Measurements from ENCODE around the gene ZNF71. TPM values are rescaled to one million over a fixed set of nuclear protein-coding genes. Genes with fewer than 3 reads are reported as not detected.
A peak's percentile ranks its signal among the peaks of the same experiment; 100 is the strongest.
"Not testable (repeated sequence)": the region's sequence is repeated elsewhere in the genome, so short reads cannot be mapped to it uniquely, and the experiment has no call there.

Gene ZNF71
- total and polyA plus RNA-seq, 2 donors: 8.2 to 9.1 TPM

DNA sequence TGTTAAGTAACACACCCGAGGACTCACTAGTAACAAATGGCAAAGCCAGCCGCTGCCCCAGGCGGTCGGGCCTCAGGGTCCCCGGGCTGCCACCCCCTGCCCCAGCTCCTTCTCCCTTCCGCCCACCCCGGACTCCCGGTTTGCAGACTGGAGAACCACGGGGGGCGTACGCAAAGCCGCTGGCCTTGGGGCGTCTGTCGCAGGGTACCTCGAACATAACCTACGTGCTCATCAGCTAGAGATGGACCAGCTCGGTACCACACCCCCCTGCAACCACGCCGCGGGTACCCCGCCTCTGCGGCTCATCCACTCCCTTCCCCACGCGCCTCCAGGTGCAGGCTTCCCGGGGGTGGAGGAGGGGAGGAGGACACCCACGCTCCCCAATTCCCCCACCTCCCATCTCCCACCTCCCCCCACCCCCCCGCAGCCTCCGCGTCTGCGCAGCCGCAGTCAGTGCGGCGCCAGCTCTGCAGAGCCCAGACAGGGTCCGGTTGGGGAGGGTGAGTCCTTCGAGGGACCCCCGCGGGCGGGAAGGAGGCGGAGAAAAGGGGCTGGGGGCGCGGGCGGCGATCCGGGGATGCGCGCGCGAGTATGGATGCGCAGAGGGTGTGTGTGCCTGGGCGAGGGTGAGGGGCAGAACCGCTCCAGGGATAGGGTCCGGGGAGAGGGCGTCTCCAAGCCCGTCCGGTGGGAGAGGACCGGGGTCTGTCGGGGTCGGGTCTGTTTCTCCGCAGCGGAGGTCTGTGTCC lies 47.8 kb downstream of the ZNF71 start, which contains the start of gene SMIM17:
Gene SMIM17, plus strand, starts transcription at position 449 of the 749 bp plus-strand sequence. CDS start 2,509 bp downstream, outside the sequence.
- H3K27ac ChIP-seq (ENCODE audit: low read depth): no peak within 1 kb of the TSS
- H3K4me3 ChIP-seq (ENCODE audit: low read depth, low read length): no peak within 1 kb of the TSS
- no peaks in the 10 kb centered on the region for H3K4me1 ChIP-seq (ENCODE audit: insufficient read depth)
- 8% methylated on average over 59 of the region's 60 CpGs for WGBS
- no peak for DNase-seq (ENCODE audit: extremely low spot score)
- no peaks in the 10 kb centered on the region for H3K36me3 ChIP-seq (ENCODE audit: insufficient read depth)

- WGBS: 11% methylated on average over 25 of the region's 25 CpGs
- H3K4me3 ChIP-seq (ENCODE audit: low read depth, low read length): no peak overlapping the region
- no peaks in the 10 kb centered on the region for H3K4me1 ChIP-seq (ENCODE audit: insufficient read depth)
- DNase-seq (ENCODE audit: extremely low spot score): no peak
- H3K36me3 ChIP-seq (ENCODE audit: insufficient read depth): no peaks in the 10 kb centered on the region
- no peak overlapping the region for H3K27ac ChIP-seq (ENCODE audit: low read depth)
These were observed 48.4 kb downstream of the ZNF71 start for GRCh38 chr19:56643460-56643955.

DNA sequence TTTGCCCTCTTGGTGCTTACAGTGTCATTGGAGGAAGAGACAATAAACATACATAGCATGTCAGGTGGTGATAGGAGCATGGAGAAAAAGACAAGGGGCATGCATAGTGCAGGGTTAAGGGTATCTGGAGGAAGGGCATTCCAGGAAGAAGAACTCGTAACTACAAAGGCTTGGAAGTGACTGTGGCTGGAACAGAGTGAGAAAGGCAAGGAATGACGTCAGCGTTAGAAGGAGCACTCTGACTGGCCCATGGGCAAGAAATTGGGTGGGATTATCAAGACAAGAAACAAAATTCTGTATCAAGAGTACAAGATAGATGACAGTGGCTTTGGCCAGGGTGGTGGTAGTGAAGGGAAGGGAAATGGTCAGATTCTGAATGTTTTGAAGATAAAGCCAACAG lies 59.0 kb downstream of the ZNF71 start:
- WGBS: 67% methylated on average over 3 of the region's 3 CpGs
- no peaks in the 10 kb centered on the region for H3K36me3 ChIP-seq (ENCODE audit: insufficient read depth)
- no peak overlapping the region for H3K4me3 ChIP-seq (ENCODE audit: low read depth, low read length)
- no peak overlapping the region for H3K27ac ChIP-seq (ENCODE audit: low read depth)
- no peaks in the 10 kb centered on the region for H3K4me1 ChIP-seq (ENCODE audit: insufficient read depth)
- DNase-seq (ENCODE audit: extremely low spot score): no peak

DNA sequence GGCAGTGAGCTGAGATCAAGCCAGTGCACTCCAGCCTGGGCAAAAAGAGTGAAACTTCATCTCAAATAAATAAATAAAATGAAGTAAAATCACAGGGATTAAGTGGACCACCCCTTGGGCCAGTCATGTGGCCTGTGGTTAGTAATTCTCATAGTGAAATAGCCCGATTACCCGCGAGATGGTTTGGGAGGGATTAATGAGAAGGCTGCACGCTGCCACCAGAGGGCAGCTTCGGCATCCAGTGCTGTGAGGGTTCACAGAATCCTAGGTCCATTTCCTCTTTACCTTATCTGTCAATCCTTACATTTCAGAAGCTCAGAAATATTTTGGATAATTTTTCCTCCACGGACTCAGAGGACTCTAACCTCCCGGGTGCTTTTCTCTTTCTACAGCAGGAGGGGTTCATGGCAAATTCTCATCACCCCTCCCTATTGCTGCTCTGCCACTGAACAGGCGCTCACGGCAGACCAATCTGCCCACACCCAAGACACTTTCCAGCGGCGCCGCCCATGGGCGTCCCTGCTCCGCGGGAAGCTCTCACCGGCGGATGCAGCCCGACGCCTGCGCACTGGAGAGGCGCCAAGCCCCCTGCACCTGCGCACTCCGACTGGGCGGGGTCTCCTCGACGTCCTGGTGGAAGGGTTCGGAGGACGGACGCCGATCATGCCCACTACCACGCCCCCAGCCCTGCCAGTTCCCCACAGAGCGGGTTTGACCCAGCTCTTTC lies 65.4 kb downstream of the ZNF71 start:
- 13% methylated on average over 32 of the region's 32 CpGs for WGBS
- H3K4me1 ChIP-seq (ENCODE audit: insufficient read depth): no peaks in the 10 kb centered on the region
- DNase-seq (ENCODE audit: extremely low spot score): no peak
- no peak overlapping the region for H3K27ac ChIP-seq (ENCODE audit: low read depth)
- H3K4me3 ChIP-seq (ENCODE audit: low read depth, low read length): no peak overlapping the region
- peaks cover 3% of the 10 kb centered on the region for H3K36me3 ChIP-seq (ENCODE audit: insufficient read depth)

GRCh38 chr19:56661248-56661647 lies 66.1 kb downstream of the ZNF71 start:
- no peak for DNase-seq (ENCODE audit: extremely low spot score)
- no peak overlapping the region for H3K27ac ChIP-seq (ENCODE audit: low read depth)
- H3K4me3 ChIP-seq (ENCODE audit: low read depth, low read length): no peak overlapping the region
- WGBS: 92% methylated on average over 3 of the region's 3 CpGs
- H3K36me3 ChIP-seq (ENCODE audit: insufficient read depth): peaks cover 3% of the 10 kb centered on the region
- no peaks in the 10 kb centered on the region for H3K4me1 ChIP-seq (ENCODE audit: insufficient read depth)

- H3K36me3 ChIP-seq (ENCODE audit: insufficient read depth): peaks cover 3% of the 10 kb centered on the region
- DNase-seq (ENCODE audit: extremely low spot score): no peak
- H3K4me3 ChIP-seq (ENCODE audit: low read depth, low read length): no peak overlapping the region
- H3K4me1 ChIP-seq (ENCODE audit: insufficient read depth): no peaks in the 10 kb centered on the region
- H3K27ac ChIP-seq (ENCODE audit: low read depth): no peak overlapping the region
- 80% methylated on average over 60 of the region's 60 CpGs for WGBS
These were observed 68.9 kb downstream of the ZNF71 start for GRCh38 chr19:56663931-56664500.

GRCh38 chr19:56664511-56664910 lies 69.4 kb downstream of the ZNF71 start:
- 83% methylated on average over 43 of the region's 43 CpGs for WGBS
- Histone ChIP-seq H3K36me3 (ENCODE audit: insufficient read depth) (peaks cover 3% of the 10 kb centered on the region), H3K4me1 (ENCODE audit: insufficient read depth) (no peaks in the 10 kb centered on the region), H3K27ac (ENCODE audit: low read depth) (no peak overlapping the region), H3K4me3 (ENCODE audit: low read depth, low read length) (no peak overlapping the region)
- no peak for DNase-seq (ENCODE audit: extremely low spot score)

- no peak for DNase-seq (ENCODE audit: extremely low spot score)
- Histone ChIP-seq H3K4me1 (ENCODE audit: insufficient read depth) (no peaks in the 10 kb centered on the region), H3K4me3 (ENCODE audit: low read depth, low read length) (no peak overlapping the region), H3K36me3 (ENCODE audit: insufficient read depth) (peaks cover 3% of the 10 kb centered on the region), H3K27ac (ENCODE audit: low read depth) (no peak overlapping the region)
- 61% methylated on average over 6 of the region's 6 CpGs for WGBS
These were observed 72.3 kb downstream of the ZNF71 start for GRCh38 chr19:56667311-56667870.

- Histone ChIP-seq H3K27ac (ENCODE audit: low read depth) (no peak overlapping the region), H3K4me1 (ENCODE audit: insufficient read depth) (no peaks in the 10 kb centered on the region), H3K36me3 (ENCODE audit: insufficient read depth) (peaks cover 3% of the 10 kb centered on the region), H3K4me3 (ENCODE audit: low read depth, low read length) (no peak overlapping the region)
- no peak for DNase-seq (ENCODE audit: extremely low spot score)
- 83% methylated on average over 9 of the region's 9 CpGs for WGBS
These were observed 73.6 kb downstream of the ZNF71 start for GRCh38 chr19:56668676-56669075.

GRCh38 chr19:56670401-56670960 lies 75.4 kb downstream of the ZNF71 start:
- WGBS: 76% methylated on average over 17 of the region's 17 CpGs
- no peak for DNase-seq (ENCODE audit: extremely low spot score)
- Histone ChIP-seq H3K27ac (ENCODE audit: low read depth) (no peak overlapping the region), H3K36me3 (ENCODE audit: insufficient read depth) (no peaks in the 10 kb centered on the region), H3K4me1 (ENCODE audit: insufficient read depth) (no peaks in the 10 kb centered on the region), H3K4me3 (ENCODE audit: low read depth, low read length) (no peak overlapping the region)

- no peak for DNase-seq (ENCODE audit: extremely low spot score)
- Histone ChIP-seq H3K4me3 (ENCODE audit: low read depth, low read length) (peak overlapping the region; percentile 63), H3K27ac (ENCODE audit: low read depth) (no peak overlapping the region), H3K36me3 (ENCODE audit: insufficient read depth) (no peaks in the 10 kb centered on the region), H3K4me1 (ENCODE audit: insufficient read depth) (no peaks in the 10 kb centered on the region)
- WGBS: 31% methylated on average over 35 of the region's 35 CpGs
These were observed 76.0 kb downstream of the ZNF71 start for GRCh38 chr19:56670961-56671612.

DNA sequence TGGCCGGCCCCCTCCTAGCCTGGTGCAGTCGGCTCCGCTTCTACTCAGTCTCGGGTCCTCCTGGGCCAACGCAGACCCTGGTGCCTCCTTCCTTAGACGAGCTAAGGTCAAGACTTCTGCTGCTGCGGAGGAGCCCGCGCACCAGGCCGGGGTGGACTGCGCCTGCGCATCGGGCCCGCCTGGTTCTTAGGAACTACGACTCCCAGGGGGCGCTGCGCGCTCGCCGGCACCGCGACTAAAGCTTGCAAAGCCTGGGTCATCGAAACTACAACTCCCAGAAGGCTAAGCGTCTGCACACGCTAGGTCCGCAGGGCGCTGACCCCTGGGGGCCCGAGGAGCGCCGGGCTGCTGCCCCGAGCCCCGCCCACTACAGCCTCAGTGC lies 76.5 kb downstream of the ZNF71 start, which contains the start of gene ZNF835:
Gene ZNF835, minus strand, starts transcription at position 145 of the 382 bp plus-strand sequence. CDS start 6,559 bp downstream, outside the sequence.
- WGBS: under 1% methylated on average over 32 of the region's 32 CpGs
- Histone ChIP-seq H3K36me3 (ENCODE audit: insufficient read depth) (no peaks in the 10 kb centered on the region), H3K4me3 (ENCODE audit: low read depth, low read length) (peak within 1 kb of the TSS; percentile 63), H3K4me1 (ENCODE audit: insufficient read depth) (no peaks in the 10 kb centered on the region), H3K27ac (ENCODE audit: low read depth) (no peak within 1 kb of the TSS)
- DNase-seq (ENCODE audit: extremely low spot score): peak; percentile 45

DNA sequence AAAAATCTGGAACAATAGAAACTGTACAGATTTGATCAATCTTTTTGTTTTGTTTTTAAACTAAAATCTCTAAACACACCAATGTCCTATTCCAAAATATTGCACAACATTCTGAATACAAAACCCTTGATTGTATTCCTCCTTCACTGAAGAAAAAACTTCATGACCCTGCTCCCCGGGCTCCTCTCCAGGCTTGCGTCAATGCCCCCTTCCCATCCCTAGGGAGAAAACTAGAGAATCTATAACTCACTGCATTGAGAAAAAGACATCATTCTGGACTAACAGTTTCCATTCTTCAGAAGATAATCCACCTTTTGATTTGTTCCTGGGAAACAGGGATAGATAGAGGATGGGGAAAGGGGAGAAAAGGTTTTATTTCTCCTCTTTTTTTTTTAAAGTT lies 77.5 kb downstream of the ZNF71 start:
- H3K4me3 ChIP-seq (ENCODE audit: low read depth, low read length): not testable (repeated sequence)

More for the DNA sequence above, 77.5 kb downstream of the ZNF71 start:
- H3K36me3 ChIP-seq (ENCODE audit: insufficient read depth); DNase-seq (ENCODE audit: extremely low spot score); H3K4me1 ChIP-seq (ENCODE audit: insufficient read depth); H3K27ac ChIP-seq (ENCODE audit: low read depth): not testable (repeated sequence)
- WGBS: 90% methylated on average over 2 of the region's 2 CpGs

All from urinary bladder (tissue), 4 donors.